HG02759 (cell line): ENCODE results near the gene MT2A.

Experiments used
- ATAC-seq: cut with Tn5 transposase; IDR thresholded peaks from one replicate; pipeline ENCODE4 v1.9.1; 2021; ENCODE audit warnings: mild to moderate bottlenecking, moderate library complexity; ENCODE audit not compliant: unreplicated experiment

The MT2A gene

GRCh38 chr16:56594292-56594619, 14.1 kb upstream of the MT2A start:
- ATAC-seq = no peak

- ATAC-seq = no peak
Observed at GRCh38 chr16:56600398-56600999, 7.9 kb upstream of the MT2A start.

DNA sequence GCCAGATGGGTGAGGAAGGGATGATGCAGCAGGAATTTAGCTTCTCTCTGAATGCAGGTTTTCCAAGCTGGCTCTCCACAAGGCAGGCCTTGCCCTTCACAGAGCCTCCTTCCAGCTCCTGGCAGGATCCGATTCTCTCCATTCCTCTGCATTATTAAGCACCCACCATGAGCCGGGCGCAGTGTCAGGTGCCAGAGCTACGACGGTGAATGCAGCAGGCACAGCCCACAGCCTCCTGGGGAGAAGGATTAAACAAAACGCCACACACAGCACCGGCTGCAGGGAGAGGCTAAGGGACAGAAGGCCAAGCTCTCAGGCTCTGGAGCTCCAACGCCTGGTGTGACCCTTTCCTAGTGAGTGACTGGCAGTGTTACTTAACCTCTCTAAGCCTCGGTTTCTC, 7.1 kb upstream of the MT2A start:
- no peak for ATAC-seq

DNA sequence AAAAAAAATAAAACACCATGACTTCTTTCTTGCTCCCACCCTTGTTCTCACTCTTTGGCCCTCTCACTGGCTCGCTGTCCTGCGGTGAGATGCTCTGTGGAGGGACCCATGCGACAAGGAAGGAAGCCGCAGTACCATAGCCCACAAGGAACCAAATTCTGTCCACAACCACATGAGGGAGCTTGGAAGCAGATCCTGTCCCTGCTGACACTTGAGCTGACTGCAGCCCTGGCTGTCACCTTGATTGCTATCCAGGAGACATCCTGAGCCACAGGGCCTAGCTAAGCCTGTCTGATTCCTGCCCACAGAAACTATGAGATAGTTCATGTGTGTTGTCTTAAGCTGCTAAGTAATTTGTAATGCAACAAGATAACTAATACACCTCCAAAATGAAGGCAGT, 4.8 kb upstream of the MT2A start:
- no peak for ATAC-seq

DNA sequence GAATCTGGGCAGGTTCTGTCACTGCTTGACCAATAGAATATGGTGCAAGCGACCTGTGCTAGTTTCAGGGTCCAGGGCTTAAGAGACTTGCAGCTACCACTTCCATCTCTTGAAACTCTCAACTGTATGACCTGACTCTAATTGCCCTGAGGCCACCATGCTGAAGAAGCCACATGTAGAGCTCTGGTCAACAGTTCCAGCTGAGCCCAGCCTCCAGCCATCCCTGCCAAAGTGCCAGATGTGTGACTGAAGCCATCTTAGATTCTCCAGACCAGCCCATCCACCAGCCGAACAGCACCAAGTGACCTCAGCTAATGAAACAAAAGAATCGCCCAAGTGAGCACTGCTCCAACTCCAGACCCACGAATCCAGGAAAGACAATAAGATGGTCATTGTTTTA, 3.4 kb upstream of the MT2A start:
- ATAC-seq = no peak

GRCh38 chr16:56605475-56605874, 2.9 kb upstream of the MT2A start:
- no peak for ATAC-seq

DNA sequence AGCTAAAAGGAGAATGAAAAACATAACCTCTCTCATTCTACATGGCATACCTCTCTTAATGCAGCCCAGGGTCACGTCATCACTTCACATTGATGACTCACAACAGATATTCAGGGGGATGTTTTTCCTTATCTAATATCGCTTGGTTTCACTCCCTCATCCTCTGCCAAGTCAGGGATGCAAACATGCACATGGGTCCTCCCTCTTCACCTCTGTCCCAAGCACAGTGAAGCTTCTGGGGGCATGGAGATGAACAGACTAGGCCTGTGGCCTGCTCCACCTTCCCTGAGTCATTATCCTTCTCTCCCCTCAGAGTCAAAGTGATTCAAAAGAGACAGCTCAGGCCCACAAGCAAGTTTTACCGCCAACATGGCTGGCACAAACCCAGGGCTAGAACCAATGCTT, 2.3 kb upstream of the MT2A start:
- no peak for ATAC-seq

GRCh38 chr16:56606476-56607108, 1.8 kb upstream of the MT2A start:
- no peak for ATAC-seq

- no peak for ATAC-seq
Observed at GRCh38 chr16:56607109-56607618, 1.2 kb upstream of the MT2A start.

- ATAC-seq = no peak
Observed at GRCh38 chr16:56607675-56608042, 725 bp upstream of the MT2A start.

GRCh38 chr16:56608876-56609462, 585 bp downstream of the MT2A start:
- ATAC-seq = no peak

DNA sequence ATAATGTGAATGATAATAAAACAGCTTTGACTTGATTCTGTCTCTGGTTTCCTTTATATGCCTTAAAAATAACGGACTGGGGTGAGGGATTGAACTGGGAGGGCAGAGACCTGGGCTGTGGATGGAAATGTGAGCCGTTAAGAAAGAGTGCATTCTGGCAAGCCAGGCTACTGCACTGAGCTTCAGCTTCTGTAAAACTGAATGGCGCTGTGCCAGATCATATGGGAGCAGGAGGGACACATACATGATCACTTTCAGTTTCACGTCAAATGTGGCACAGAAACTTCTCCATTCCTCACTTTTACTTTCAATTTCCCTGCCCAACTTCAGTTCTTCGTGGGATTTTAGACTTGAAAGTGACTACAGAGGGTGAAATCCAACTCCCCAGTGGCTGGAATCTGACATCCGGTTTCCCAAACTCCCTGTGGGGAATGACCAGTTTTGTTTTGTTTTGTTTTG, 1.1 kb downstream of the MT2A start:
- peak; percentile 43 for ATAC-seq

- ATAC-seq = peak; percentile 22
Observed at GRCh38 chr16:56610017-56610608, 1.7 kb downstream of the MT2A start.

DNA sequence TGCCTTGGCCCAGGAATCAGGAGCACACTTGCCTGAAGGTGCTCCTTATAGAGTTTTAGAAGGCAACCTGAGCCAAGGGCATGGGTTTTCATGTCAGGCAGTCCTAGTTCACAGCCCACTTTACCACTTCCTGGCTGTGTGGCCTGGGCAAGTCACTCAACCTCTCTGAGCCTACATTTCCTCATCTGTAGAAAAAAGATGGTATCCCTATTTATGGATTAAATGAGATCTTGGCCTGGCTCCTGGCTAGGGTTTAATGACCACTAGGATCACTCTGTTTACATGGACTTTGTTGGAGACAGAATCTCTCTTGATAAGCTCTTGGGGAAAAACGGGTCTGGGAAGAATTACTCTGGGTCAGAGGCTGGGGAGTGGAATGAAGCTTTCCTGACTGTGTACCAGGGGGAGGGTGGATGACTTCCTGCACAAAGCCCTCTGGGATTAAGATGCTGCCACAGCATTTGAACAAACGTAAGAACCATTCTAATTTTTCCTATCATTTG, 2.3 kb downstream of the MT2A start:
- ATAC-seq = no peak

DNA sequence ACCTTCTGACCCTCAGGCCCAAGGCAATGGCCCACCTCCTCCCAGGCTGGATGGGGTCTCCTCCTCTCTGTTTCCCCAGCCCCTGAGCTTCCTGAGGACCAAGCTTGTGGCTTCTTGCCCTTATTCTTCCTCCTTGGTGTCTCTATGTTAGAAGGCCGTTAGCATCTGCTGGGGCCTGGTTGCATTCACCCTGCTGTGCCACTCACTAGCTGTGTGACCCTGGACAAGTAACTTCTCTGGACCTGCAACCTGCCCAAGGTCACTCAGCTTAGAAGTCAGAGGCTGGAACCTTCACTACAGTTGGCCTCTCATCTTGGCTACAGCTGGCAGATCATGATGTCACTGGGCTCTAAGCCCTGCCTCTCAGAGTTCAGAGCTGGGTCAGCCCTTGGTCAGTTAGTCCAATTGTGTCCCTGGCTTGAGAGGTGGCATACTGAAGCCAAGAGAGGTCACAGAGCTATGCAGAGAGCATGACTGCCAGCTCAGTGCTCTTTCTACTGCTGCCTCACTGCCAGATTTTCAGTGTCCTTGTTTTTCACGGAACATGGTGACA, 3.0 kb downstream of the MT2A start:
- ATAC-seq = no peak

- no peak for ATAC-seq
Observed at GRCh38 chr16:56613706-56614105, 5.3 kb downstream of the MT2A start.

- no peak for ATAC-seq
Observed at GRCh38 chr16:56614549-56614991, 6.2 kb downstream of the MT2A start.

GRCh38 chr16:56615353-56615752, 7.0 kb downstream of the MT2A start:
- no peak for ATAC-seq

- ATAC-seq = no peak
Observed at GRCh38 chr16:56616608-56617211, 8.3 kb downstream of the MT2A start.

- no peak for ATAC-seq
Observed at GRCh38 chr16:56617212-56618085, 9.1 kb downstream of the MT2A start.
